Measurements from ENCODE around the gene CCDC197.

Gene CCDC197

GRCh38 chr14:93997082-93997481 is at the start of gene CCDC197:
Gene CCDC197 (plus strand): TSS chr14:93997301. CDS start chr14:93998132, 831 bp downstream.
- DNase-seq (ENCODE audit: low read depth in 2 of 2): no peak

DNA sequence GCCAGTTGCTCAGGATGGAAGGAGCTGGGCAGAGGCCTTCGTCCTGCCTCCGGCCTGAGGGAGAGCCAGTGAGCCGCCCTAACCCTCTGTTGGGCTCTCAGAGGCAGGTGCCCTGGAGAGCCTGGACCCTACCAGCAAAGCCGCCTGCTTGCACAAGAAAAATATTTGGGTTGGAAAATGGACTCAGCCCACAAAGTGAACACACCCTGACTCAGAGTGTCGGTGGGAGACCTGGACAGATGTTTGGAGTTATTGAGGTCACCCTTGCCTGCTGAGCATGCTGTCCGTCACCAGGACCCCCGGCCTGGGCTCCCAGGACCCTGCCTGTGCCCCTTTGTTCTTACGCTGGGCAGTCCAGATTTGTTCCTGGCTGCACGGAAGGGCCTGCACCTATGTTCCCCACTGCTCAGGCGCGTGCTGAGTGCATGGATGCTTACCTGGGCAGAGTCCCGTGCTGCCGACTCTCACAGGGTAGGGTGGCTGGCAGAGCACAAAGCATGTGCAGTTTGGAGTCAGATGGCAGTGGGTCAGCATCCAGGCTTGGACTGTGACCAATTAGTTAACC is 47.5 kb upstream of the CCDC197 start:
- DNase-seq (ENCODE audit: low read depth in 2 of 2): no peak

DNA sequence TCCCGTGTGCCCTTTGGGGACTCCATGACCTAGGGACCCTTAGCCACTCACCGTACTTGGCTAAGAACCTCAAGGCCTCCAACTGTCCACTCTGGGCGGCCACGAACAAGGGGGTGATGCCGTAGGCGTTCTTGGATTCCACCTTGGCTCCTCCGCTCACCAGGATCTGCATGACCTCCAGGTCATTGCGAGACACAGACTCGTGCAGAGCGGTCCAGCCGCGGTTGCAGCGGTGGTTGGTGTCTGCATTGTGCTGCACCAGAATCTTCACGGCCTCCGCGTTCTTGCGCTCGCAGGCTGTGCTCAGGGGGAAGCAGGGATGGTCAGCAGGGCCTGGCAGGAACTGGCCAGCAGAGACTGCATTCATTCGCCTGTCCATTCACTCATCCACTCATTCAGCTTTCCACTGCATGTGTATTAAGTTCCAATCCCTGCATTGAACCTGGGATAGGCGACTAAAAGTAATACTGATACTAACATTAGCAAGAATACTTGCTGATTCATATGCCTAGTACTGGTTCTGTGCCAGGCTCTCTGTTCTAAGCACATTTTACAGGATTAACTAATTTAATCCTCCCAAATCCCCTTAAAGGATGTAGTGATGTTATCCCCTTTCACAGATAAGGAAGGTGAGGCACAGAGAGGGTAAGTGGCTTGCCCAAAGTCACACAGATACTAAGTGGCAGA is 46.0 kb upstream of the CCDC197 start:
- no peak for DNase-seq (ENCODE audit: low read depth in 2 of 2)

- no peak for DNase-seq (ENCODE audit: low read depth in 2 of 2)
Observed at GRCh38 chr14:93951635-93952540, 45.2 kb upstream of the CCDC197 start.

DNA sequence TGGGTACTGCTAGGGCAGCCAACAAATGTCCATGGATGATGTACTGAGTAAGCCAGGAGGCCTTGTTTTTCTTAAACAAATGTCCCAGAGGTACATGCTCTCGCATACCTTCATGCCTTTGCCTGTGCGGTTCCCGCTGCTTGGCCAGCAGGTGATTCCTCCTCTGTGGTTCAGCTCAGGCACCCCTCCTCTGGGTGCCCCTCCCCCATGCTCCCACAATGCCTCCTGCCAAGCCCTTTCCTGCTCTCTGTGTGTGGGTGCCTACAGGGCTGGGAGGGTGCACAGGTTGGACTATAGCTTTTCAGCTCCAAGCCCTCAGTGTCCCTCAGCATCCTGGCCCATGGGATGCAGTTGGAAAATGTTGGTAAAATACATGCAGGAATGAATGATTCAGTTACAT is 44.3 kb upstream of the CCDC197 start:
- DNase-seq (ENCODE audit: low read depth in 2 of 2): no peak

- no peak for DNase-seq (ENCODE audit: low read depth in 2 of 2)
Observed at GRCh38 chr14:93953263-93953662, 43.8 kb upstream of the CCDC197 start.

DNA sequence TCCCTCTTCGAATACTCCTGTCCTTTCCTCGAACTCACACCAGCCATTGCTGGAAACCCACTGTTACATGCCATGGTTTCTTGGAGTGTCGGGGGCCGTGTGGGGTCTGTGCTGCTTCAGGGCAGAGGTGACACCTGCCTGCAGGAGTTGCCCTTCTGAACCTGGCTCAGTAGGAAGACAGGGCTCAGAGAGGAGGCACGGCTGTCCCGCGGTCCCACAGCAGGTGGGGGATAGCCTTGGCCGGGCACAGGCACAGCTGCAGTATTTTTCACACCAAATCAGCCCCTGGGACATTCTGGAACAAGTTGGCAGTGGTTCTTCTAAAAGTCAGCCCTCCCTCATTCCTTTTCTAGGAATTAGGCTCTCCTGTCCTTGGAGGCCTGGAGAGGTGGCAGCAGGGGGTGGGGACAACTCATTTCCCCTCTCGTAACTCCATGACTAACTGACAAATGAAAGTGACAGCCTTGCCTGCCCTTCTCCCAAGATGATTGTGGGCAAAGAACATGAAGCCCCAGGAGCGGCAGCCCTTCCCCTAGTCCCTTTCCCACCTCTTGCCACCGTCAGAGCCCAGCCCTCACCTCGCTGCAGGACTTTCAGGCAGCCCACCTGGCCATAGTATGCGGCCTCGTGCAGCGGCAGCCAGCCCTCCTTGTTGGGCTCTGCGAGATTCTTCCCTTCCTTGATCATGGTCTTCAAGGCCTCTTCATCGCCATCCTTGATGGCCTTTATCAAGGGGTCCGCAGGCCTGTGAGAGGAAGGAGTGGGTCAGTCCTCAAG is 43.2 kb upstream of the CCDC197 start:
- no peak for DNase-seq (ENCODE audit: low read depth in 2 of 2)

DNA sequence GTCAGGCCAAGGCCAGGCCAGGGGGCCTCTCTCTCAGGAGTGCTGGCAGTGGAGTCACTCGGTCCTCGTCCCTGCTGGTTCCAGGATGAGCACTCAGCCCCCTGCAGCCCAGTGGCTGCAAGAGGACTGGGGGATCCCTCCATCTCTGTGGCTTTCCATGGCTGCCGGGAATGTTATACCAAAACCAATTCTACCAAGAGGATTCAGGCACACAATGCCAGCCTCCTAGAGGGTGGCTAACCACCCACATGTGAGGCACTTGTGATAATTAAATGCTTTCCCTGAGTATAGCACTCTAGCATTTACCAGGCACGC is 42.6 kb upstream of the CCDC197 start:
- DNase-seq (ENCODE audit: low read depth in 2 of 2): no peak

DNA sequence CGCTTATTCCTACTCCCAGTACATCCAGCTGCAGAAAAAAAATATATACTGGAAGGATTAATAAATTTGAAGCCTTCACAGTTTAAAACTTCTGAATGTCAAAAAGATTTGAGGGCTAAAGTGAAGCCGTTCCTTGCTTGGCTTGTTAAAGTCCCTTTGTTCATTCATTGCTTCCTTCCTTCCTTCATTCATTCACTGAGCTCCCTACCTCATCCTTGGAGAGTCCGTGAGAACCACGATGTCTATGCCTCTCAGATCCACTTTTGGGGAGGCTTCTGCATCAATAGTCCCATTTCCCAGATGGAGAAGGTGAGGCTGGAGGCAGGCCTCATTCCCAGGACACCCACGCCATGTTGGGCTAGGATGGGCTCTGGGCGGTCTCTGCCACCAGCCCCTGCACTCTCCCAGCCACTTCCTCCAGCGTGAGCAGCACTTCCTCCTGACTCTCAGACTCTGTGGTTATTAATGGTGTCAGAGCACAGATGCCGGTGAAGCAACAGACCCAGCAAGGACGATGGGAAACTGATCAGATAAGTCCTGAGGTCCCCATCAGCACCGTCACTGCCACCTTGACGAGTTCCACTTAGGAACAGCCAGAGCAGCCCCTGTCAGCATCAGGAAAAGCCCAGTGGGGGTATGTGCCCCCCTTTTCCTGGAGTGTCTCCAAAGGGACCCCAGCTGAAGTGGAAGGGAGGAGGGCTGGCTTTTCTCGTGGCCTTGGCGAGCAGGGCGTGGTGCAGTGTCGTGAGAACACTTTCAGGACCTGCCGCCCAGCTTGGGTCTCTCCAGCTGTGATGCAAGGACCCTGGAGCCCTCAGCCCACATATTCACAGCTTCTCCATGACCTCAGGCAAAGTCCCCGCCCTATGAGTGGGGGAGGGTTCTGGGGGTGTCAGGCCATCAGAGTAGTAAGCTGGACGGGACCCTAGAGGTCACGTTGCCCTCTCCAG is 41.9 kb upstream of the CCDC197 start:
- DNase-seq (ENCODE audit: low read depth in 2 of 2): peak in 1 of 2 donors; percentile 33

DNA sequence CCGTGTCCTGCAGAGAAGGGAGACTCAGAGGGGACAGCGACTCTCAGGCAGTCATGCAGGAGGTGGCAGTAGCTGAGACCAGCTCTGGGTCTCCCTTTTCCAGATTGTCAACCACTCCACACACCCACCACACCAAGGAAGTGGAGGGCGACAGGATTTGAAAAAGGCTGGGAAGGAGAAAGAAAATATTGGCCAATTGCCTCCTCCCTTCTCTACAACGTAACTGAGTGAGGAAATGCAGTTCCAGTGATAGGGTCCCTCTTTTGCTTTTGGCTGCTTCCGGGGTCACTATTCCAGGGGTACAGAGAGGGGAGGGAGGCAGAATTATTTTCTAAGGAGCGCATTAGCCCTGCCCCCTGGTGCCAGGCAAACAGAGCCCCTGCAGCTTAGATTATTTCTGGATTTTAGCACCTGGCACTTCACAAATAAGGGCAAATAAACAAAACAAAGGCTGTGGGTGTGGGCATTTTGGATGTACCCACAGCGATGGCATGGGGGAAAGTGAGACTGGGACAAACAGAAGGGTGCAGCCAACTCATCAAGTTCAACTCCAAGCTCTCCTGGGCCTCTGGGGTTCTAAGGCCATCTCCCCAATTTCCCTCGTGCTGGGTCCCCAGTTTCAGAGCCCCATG is 41.1 kb upstream of the CCDC197 start:
- no peak for DNase-seq (ENCODE audit: low read depth in 2 of 2)

DNA sequence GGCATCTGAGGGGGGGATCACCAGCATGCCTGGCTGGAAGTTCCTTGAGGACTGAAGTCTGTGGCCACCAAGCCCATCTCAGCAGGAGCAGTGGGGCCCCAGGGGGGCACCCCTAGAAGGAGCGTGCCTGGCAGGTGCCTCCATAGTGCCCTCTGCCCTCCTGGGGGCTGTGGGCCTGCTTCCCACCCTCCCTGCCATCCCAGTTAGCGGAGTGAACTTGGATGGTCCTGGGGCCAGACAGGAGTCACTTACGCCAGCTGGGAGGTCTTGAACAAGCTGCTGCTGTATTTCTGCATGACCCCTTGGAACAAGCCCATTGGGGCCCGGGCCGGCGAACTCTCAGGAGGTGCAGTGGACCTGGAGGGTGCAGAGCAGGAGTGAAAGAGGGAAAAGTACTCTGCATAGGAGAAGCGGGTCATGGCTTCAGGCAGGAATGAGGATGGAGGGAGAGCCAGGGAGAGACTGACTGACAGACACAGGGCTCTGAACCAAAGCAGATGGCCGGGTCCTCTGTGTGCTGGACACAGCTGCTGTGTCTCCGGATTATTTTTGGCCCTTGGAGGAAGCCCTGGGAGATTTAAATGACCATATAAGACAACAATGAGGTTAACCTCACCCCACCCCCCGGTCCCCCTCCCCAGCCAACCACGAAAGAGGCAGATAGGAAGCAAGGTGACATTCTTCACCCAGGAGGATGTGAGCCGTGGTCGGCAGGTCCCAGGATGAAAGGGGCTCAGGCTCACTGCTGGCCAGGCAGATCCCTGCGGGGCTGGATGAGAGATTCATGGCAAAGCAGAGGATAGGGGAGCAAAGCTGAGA is 40.4 kb upstream of the CCDC197 start:
- no peak for DNase-seq (ENCODE audit: low read depth in 2 of 2)

DNA sequence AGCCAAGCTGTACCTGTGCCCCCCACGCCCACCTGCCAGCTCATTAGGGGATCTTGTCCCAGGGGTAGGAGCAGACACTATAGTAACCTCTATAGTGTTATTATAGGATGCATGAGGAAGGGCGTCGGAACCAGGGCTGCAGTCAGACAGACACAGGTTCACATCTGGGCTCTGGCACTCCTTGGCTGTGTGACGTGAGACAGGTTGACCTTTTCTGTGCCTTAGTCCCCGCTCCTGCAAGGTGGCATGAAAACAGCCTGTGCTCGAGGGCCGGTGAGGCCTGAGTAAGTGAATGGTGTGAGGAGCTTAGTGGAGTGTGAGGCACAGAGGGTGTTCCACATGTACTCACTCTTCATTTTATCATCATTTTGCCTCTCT is 39.8 kb upstream of the CCDC197 start:
- DNase-seq (ENCODE audit: low read depth in 2 of 2): no peak

- no peak for DNase-seq (ENCODE audit: low read depth in 2 of 2)
Observed at GRCh38 chr14:93957751-93958566, 39.1 kb upstream of the CCDC197 start.

- no peak for DNase-seq (ENCODE audit: low read depth in 2 of 2)
Observed at GRCh38 chr14:93958567-93959238, 38.4 kb upstream of the CCDC197 start.

DNA sequence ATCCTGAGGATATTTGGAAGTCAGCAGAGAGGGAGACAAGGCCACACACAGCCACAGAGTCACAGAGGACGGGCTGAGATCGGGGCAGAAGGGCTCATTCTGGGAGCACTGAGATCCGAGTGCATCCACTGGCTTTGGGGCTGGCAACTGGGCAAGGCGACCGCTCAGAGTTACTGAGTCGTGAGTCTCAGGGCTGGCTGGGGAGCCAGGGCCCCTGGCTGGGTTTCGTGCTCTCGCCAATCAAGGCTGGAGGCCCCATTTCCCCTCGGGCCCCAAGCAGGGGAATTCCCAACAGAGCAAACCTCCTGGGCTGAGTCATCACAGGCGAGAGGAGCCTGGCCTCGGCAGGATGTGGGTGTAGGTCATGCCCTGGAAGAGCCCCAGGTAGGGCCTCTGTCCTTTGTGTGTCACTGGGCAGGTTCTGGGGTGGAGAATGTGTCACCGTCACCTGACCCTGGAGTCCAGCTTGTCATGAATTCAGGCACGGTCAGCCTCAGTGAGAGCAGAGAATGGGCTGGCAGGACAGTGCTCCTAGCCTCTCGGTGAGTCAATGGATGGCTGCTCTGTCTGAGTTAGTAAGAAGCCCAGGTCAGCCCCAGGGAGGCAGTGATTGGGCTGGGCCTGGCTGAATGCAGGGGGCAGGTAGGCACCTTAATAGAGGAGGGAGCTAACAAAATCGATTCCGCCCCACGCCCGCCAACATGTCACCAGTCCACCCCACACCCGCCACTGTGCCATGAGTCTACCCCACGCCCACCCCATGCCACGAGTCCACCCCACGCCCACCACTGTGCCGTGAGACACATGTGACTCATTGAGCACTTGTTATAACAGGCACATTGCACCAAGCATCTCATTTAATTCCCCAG is 37.6 kb upstream of the CCDC197 start:
- DNase-seq (ENCODE audit: low read depth in 2 of 2): peak; percentile 82 to 87

GRCh38 chr14:93960108-93960475 is 37.0 kb upstream of the CCDC197 start:
- DNase-seq (ENCODE audit: low read depth in 2 of 2): no peak

GRCh38 chr14:93960774-93961438 is 36.2 kb upstream of the CCDC197 start:
- DNase-seq (ENCODE audit: low read depth in 2 of 2): no peak

All from activated CD8-positive, alpha-beta memory T cell treated with anti-CD3 and anti-CD28 coated beads for 4 hours (primary cell).